HUES48 (cell line): ENCODE measurements around the gene ATP9B.

Experiments
- H3K27ac ChIP-seq: one replicate; pipeline ENCODE4 v1.7.0; 2013; ENCODE audit warnings: low read depth, low read length, inconsistent platforms
- H3K27me3 ChIP-seq: 2 replicates; pipeline ENCODE4 v1.6.1; 2013; ENCODE audit warnings: mild to moderate bottlenecking, low read length; ENCODE audit not compliant: control insufficient read depth, insufficient read depth
- H3K36me3 ChIP-seq: 2 replicates; pipeline ENCODE4 v1.6.1; 2013; ENCODE audit warnings: low read length; ENCODE audit not compliant: control insufficient read depth, insufficient read depth
- H3K4me1 ChIP-seq: 2 replicates; pipeline ENCODE4 v1.6.1; 2013; ENCODE audit warnings: mild to moderate bottlenecking, low read length; ENCODE audit not compliant: control insufficient read depth, insufficient read depth
- H3K4me3 ChIP-seq: 2 replicates; pipeline ENCODE4 v1.5.1; 2013; ENCODE audit warnings: mild to moderate bottlenecking, low read depth, low read length
- H3K9ac ChIP-seq: 2 replicates; pipeline ENCODE4 v1.6.1; 2013; ENCODE audit warnings: mild to moderate bottlenecking, low read depth, low read length, moderate library complexity
- H3K9me3 ChIP-seq: 2 replicates; pipeline ENCODE4 v1.6.1; 2013; ENCODE audit warnings: low read length; ENCODE audit not compliant: control insufficient read depth, insufficient read depth

Gene ATP9B

GRCh38 chr18:79404567-79404910 is 335.3 kb downstream of the ATP9B start:
- Histone ChIP-seq H3K9ac (no peak overlapping the region), H3K9me3 (no peaks in the 10 kb centered on the region), H3K27me3 (peaks cover 3% of the 10 kb centered on the region), H3K36me3 (no peaks in the 10 kb centered on the region), H3K4me1 (no peaks in the 10 kb centered on the region), H3K27ac (no peak overlapping the region), H3K4me3 (no peak overlapping the region)

- no peaks in the 10 kb centered on the region for H3K27me3 ChIP-seq
- no peak overlapping the region for H3K4me3 ChIP-seq
- no peaks in the 10 kb centered on the region for H3K9me3 ChIP-seq
- H3K9ac ChIP-seq, result no peak overlapping the region
- no peak overlapping the region for H3K27ac ChIP-seq
- H3K36me3 ChIP-seq, result no peaks in the 10 kb centered on the region
- H3K4me1 ChIP-seq, result no peaks in the 10 kb centered on the region
Measured at GRCh38 chr18:79405019-79405780, 336.0 kb downstream of the ATP9B start.

- Histone ChIP-seq H3K4me3 (no peak overlapping the region), H3K27me3 (no peaks in the 10 kb centered on the region), H3K9ac (no peak overlapping the region), H3K27ac (no peak overlapping the region), H3K9me3 (no peaks in the 10 kb centered on the region), H3K36me3 (no peaks in the 10 kb centered on the region), H3K4me1 (no peaks in the 10 kb centered on the region)
Measured at GRCh38 chr18:79405781-79406575, 336.8 kb downstream of the ATP9B start.

- Histone ChIP-seq H3K9ac (no peak overlapping the region), H3K4me3 (no peak overlapping the region), H3K36me3 (no peaks in the 10 kb centered on the region), H3K9me3 (no peaks in the 10 kb centered on the region), H3K27me3 (no peaks in the 10 kb centered on the region), H3K4me1 (no peaks in the 10 kb centered on the region), H3K27ac (no peak overlapping the region)
Measured at GRCh38 chr18:79406708-79407107, 337.5 kb downstream of the ATP9B start.

GRCh38 chr18:79409313-79409712 is 340.1 kb downstream of the ATP9B start:
- no peak overlapping the region for H3K9ac ChIP-seq
- H3K9me3 ChIP-seq, result no peaks in the 10 kb centered on the region
- H3K27ac ChIP-seq, result no peak overlapping the region
- H3K36me3 ChIP-seq, result no peaks in the 10 kb centered on the region
- H3K4me3 ChIP-seq, result no peak overlapping the region
- H3K27me3 ChIP-seq, result no peaks in the 10 kb centered on the region
- H3K4me1 ChIP-seq, result no peaks in the 10 kb centered on the region

- Histone ChIP-seq H3K27me3 (no peaks in the 10 kb centered on the region), H3K9ac (no peak overlapping the region), H3K9me3 (no peaks in the 10 kb centered on the region), H3K36me3 (no peaks in the 10 kb centered on the region), H3K27ac (no peak overlapping the region), H3K4me1 (no peaks in the 10 kb centered on the region), H3K4me3 (no peak overlapping the region)
Measured at GRCh38 chr18:79410171-79410641, 341.0 kb downstream of the ATP9B start.

- Histone ChIP-seq H3K27ac (no peak overlapping the region), H3K27me3 (no peaks in the 10 kb centered on the region), H3K36me3 (no peaks in the 10 kb centered on the region), H3K9me3 (no peaks in the 10 kb centered on the region), H3K9ac (no peak overlapping the region), H3K4me1 (no peaks in the 10 kb centered on the region), H3K4me3 (no peak overlapping the region)
Measured at GRCh38 chr18:79410731-79411613, 341.8 kb downstream of the ATP9B start.

GRCh38 chr18:79411614-79412526 is 342.7 kb downstream of the ATP9B start:
- Histone ChIP-seq H3K9ac (no peak overlapping the region), H3K36me3 (no peaks in the 10 kb centered on the region), H3K27me3 (no peaks in the 10 kb centered on the region), H3K27ac (no peak overlapping the region), H3K4me1 (no peaks in the 10 kb centered on the region), H3K9me3 (no peaks in the 10 kb centered on the region), H3K4me3 (no peak overlapping the region)

GRCh38 chr18:79413025-79413424 is 343.8 kb downstream of the ATP9B start:
- Histone ChIP-seq H3K27me3 (no peaks in the 10 kb centered on the region), H3K36me3 (no peaks in the 10 kb centered on the region), H3K9me3 (no peaks in the 10 kb centered on the region), H3K9ac (no peak overlapping the region), H3K27ac (no peak overlapping the region), H3K4me1 (no peaks in the 10 kb centered on the region), H3K4me3 (no peak overlapping the region)

GRCh38 chr18:79413426-79413825 is 344.2 kb downstream of the ATP9B start:
- Histone ChIP-seq H3K9me3 (no peaks in the 10 kb centered on the region), H3K9ac (no peak overlapping the region), H3K36me3 (no peaks in the 10 kb centered on the region), H3K4me1 (no peaks in the 10 kb centered on the region), H3K27ac (no peak overlapping the region), H3K27me3 (no peaks in the 10 kb centered on the region), H3K4me3 (no peak overlapping the region)
